ENCODE data around the gene RTTN.

Gene RTTN

GRCh38 chr18:69957747-69958146 lies 247.7 kb downstream of the RTTN start:
- ATAC-seq: no peak
- TF ChIP-seq TOX (CRISPR knock-in tag; IDR thresholded peaks at IDR 0.05; ENCODE audit: borderline replicate concordance) (no peak), PATZ1 (CRISPR knock-in tag; IDR thresholded peaks at IDR 0.05; ENCODE audit: borderline replicate concordance) (no peak), TSHZ2 (CRISPR knock-in tag; IDR thresholded peaks at IDR 0.05) (no peak), RARB (CRISPR knock-in tag; IDR thresholded peaks at IDR 0.05) (no peak), ZFP3 (CRISPR knock-in tag; IDR thresholded peaks at IDR 0.05) (no peak), PPARA (CRISPR knock-in tag; IDR thresholded peaks at IDR 0.05; ENCODE audit: borderline replicate concordance) (no peak), POU6F1 (CRISPR knock-in tag; IDR thresholded peaks at IDR 0.05; ENCODE audit: borderline replicate concordance, low read depth) (no peak), TCF4 (CRISPR knock-in tag; IDR thresholded peaks at IDR 0.05; ENCODE audit: borderline replicate concordance) (no peak), ZFP30 (CRISPR knock-in tag; IDR thresholded peaks at IDR 0.05) (no peak), CREB5 (CRISPR knock-in tag; IDR thresholded peaks at IDR 0.05; ENCODE audit: low read depth) (no peak), CSDC2 (CRISPR knock-in tag; IDR thresholded peaks at IDR 0.05) (no peak), SNAI2 (CRISPR knock-in tag; IDR thresholded peaks at IDR 0.05) (no peak), ZC3H10 (CRISPR knock-in tag; IDR thresholded peaks at IDR 0.05) (no peak), BACH2 (CRISPR knock-in tag; IDR thresholded peaks at IDR 0.05; ENCODE audit: borderline replicate concordance) (no peak), ISL1 (CRISPR knock-in tag; IDR thresholded peaks at IDR 0.05) (no peak), ZNF565 (CRISPR knock-in tag; conservative IDR thresholded peaks at IDR 0.05; ENCODE audit: low read depth) (no peak), ESRRG (CRISPR knock-in tag; IDR thresholded peaks at IDR 0.05) (no peak), CSRNP3 (CRISPR knock-in tag; IDR thresholded peaks at IDR 0.05) (no peak)

GRCh38 chr18:69956665-69957620 lies 248.5 kb downstream of the RTTN start:
- TF ChIP-seq ZNF8 (CRISPR knock-in tag; IDR thresholded peaks at IDR 0.05) (no peak), GLIS3 (CRISPR knock-in tag; IDR thresholded peaks at IDR 0.05) (no peak), ESRRG (CRISPR knock-in tag; IDR thresholded peaks at IDR 0.05) (no peak), RARB (CRISPR knock-in tag; IDR thresholded peaks at IDR 0.05) (no peak), OSR1 (CRISPR knock-in tag; IDR thresholded peaks at IDR 0.05) (no peak), PPARA (CRISPR knock-in tag; IDR thresholded peaks at IDR 0.05; ENCODE audit: borderline replicate concordance) (no peak), BACH2 (CRISPR knock-in tag; IDR thresholded peaks at IDR 0.05; ENCODE audit: borderline replicate concordance) (no peak), PATZ1 (CRISPR knock-in tag; IDR thresholded peaks at IDR 0.05; ENCODE audit: borderline replicate concordance) (no peak), CSDC2 (CRISPR knock-in tag; IDR thresholded peaks at IDR 0.05) (no peak), ZFP3 (CRISPR knock-in tag; IDR thresholded peaks at IDR 0.05) (no peak), ARNTL (CRISPR knock-in tag; IDR thresholded peaks at IDR 0.05; ENCODE audit: borderline replicate concordance, low read depth) (no peak), TCF4 (CRISPR knock-in tag; IDR thresholded peaks at IDR 0.05; ENCODE audit: borderline replicate concordance) (no peak), ZNF565 (CRISPR knock-in tag; conservative IDR thresholded peaks at IDR 0.05; ENCODE audit: low read depth) (no peak), CREB5 (CRISPR knock-in tag; IDR thresholded peaks at IDR 0.05; ENCODE audit: low read depth) (no peak), TOX (CRISPR knock-in tag; IDR thresholded peaks at IDR 0.05; ENCODE audit: borderline replicate concordance) (no peak), ZFP30 (CRISPR knock-in tag; IDR thresholded peaks at IDR 0.05) (no peak), ISL1 (CRISPR knock-in tag; IDR thresholded peaks at IDR 0.05) (no peak), SNAI2 (CRISPR knock-in tag; IDR thresholded peaks at IDR 0.05) (no peak), ZC3H10 (CRISPR knock-in tag; IDR thresholded peaks at IDR 0.05) (no peak), CSRNP3 (CRISPR knock-in tag; IDR thresholded peaks at IDR 0.05) (no peak)
- ATAC-seq: no peak
